A673 (cell line): ENCODE data around the gene CPEB2.
"Not testable (repeated sequence)": the region's sequence is repeated elsewhere in the genome, so short reads cannot be mapped to it uniquely, and the experiment has no call there.

ENCODE experiments used
- CTCF ChIP-seq: fragments of 300-800, 200-600 bp; sonication (generic); conservative IDR thresholded peaks from 2 replicates; pipeline ENCODE4 v1.5.1; 2017; ENCODE audit warnings: low read depth, mild to moderate bottlenecking, antibody characterized with exemption, low read length, moderate library complexity, mixed read lengths
- EZH2 ChIP-seq: fragments of 200-600 bp; sonication (generic); IDR thresholded peaks from 2 replicates; pipeline ENCODE4 v1.6.1; 2017; ENCODE audit warnings: borderline replicate concordance, low read depth, mild to moderate bottlenecking, mixed read lengths, antibody characterized with exemption, low read length; ENCODE audit not compliant: poor library complexity, severe bottlenecking

DNA sequence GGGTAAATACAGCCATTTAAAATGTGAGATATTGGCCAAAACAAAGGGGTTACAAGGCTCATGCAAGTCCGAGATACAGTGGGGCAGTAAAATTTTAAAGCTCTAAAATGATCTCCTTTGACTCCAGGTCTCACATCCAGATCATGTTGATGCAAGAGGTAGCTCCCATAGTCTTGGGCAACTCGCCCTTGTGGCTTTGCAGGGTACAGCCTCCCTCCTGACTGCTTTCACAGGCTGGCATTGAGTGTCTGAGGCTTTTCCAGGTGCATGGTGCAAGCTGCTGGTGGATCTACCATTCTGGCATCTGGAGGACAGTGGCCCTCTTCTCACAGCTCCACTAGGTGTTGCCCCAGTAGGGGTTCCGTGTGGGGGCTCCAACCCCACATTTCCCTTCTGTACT, 83.5 kb downstream of the CPEB2 start:
- not testable (repeated sequence) for TF ChIP-seq EZH2, CTCF
